ENCODE measurements around the gene GPR160. TPM values are rescaled to one million over a fixed set of nuclear protein-coding genes. Genes with fewer than 3 reads are reported as not detected.
"Not testable (repeated sequence)": the region's sequence is repeated elsewhere in the genome, so short reads cannot be mapped to it uniquely, and the experiment has no call there.

GPR160 gene
- total RNA-seq: 9.5 and 9.6 TPM in 2 replicates

GRCh38 chr3:170037463-170038433 is at the start of gene GPR160:
Gene GPR160, plus strand, starts transcription at chr3:170037995. Its CDS starts 45,978 bp downstream, at chr3:170083973.
- intact Hi-C loops (cut with micrococcal nuclease): loop anchor here (1.0 to 10.0 kb wide), 9 partner anchors 17 to 373 kb away; partner anchors contain the start of genes LRRC34, LRRIQ4, MECOM and PHC3

GRCh38 chr3:169990431-169990830 is 47.4 kb upstream of the GPR160 start:
- intact Hi-C loops (cut with micrococcal nuclease): no loop called here

- intact Hi-C loops (cut with micrococcal nuclease): no loop called here
These were observed 45.6 kb upstream of the GPR160 start for GRCh38 chr3:169992156-169992555.

GRCh38 chr3:169992781-169993180 is 45.0 kb upstream of the GPR160 start:
- intact Hi-C loops (cut with micrococcal nuclease): no loop called here

- intact Hi-C loops (cut with micrococcal nuclease): no loop called here
These were observed 44.0 kb upstream of the GPR160 start for GRCh38 chr3:169993761-169994160.

- intact Hi-C loops (cut with micrococcal nuclease): loop anchor here (5.0 kb wide), 1 partner anchor 41 kb away; the partner anchor contains the start of gene GPR160
These were observed 41.7 kb upstream of the GPR160 start for GRCh38 chr3:169996063-169996462.

GRCh38 chr3:169998668-169999131 is 39.1 kb upstream of the GPR160 start:
- intact Hi-C loops (cut with micrococcal nuclease): loop anchor here (5.0 kb wide), 1 partner anchor 39 kb away; the partner anchor contains the start of gene GPR160

- intact Hi-C loops (cut with micrococcal nuclease): loop anchor here (5.0 kb wide), 1 partner anchor 38 kb away; the partner anchor contains the start of gene GPR160
These were observed 38.4 kb upstream of the GPR160 start for GRCh38 chr3:169999433-169999832.

GRCh38 chr3:170000051-170000450 is 37.7 kb upstream of the GPR160 start:
- intact Hi-C loops (cut with micrococcal nuclease): no loop called here

GRCh38 chr3:170002231-170002630 is 35.6 kb upstream of the GPR160 start:
- intact Hi-C loops (cut with micrococcal nuclease): no loop called here

GRCh38 chr3:170002879-170003278 is 34.9 kb upstream of the GPR160 start:
- intact Hi-C loops (cut with micrococcal nuclease): no loop called here

GRCh38 chr3:170003881-170004356 is 33.9 kb upstream of the GPR160 start:
- intact Hi-C loops (cut with micrococcal nuclease): no loop called here

GRCh38 chr3:170007031-170007663 is 30.6 kb upstream of the GPR160 start:
- intact Hi-C loops (cut with micrococcal nuclease): loop anchor here (2.0 kb wide), 1 partner anchor 20 kb away; no protein-coding TSS in a partner anchor

- intact Hi-C loops (cut with micrococcal nuclease): no loop called here
These were observed 27.3 kb upstream of the GPR160 start for GRCh38 chr3:170010498-170010897.

- intact Hi-C loops (cut with micrococcal nuclease): no loop called here
These were observed 25.0 kb upstream of the GPR160 start for GRCh38 chr3:170012683-170013400.

- intact Hi-C loops (cut with micrococcal nuclease): no loop called here
These were observed 21.7 kb upstream of the GPR160 start for GRCh38 chr3:170016057-170016456.

- intact Hi-C loops (cut with micrococcal nuclease): not testable (repeated sequence)
These were observed 18.5 kb upstream of the GPR160 start for GRCh38 chr3:170019306-170019705.

GRCh38 chr3:170021083-170021482 is 16.7 kb upstream of the GPR160 start:
- intact Hi-C loops (cut with micrococcal nuclease): no loop called here

- intact Hi-C loops (cut with micrococcal nuclease): no loop called here
These were observed 15.5 kb upstream of the GPR160 start for GRCh38 chr3:170022336-170022735.

- intact Hi-C loops (cut with micrococcal nuclease): no loop called here
These were observed 14.6 kb upstream of the GPR160 start for GRCh38 chr3:170023165-170023564.

GRCh38 chr3:170024581-170024980 is 13.2 kb upstream of the GPR160 start:
- intact Hi-C loops (cut with micrococcal nuclease): no loop called here
